ENCODE results near the gene CHMP1A. TPM values are rescaled to one million over a fixed set of nuclear protein-coding genes. Genes with fewer than 3 reads are reported as not detected.

The CHMP1A gene
- total RNA-seq, 4 donors from 2014 or later, result 54.5 to 101 (median 82.2) TPM

DNA sequence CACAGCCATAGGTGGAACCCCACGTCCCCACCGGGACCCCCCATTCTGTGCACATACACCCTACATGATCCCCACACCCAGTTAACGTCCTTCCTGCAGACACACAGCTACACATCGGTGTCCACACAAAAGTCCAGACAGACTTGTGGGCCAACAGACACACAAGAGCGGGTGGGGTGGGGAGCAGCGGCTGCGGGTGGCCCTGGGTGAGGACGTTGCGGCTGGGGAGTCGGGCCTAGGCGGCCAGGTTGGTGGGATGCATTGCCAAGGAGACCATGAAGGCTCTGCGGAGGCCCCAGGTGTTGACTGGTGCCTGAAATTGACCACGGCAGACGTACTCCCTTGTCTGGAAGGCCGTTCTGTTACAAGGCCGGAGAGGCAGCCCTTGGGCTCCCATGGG is 52.7 kb downstream of the CHMP1A start:
- no peak for ATAC-seq
- TF ChIP-seq POLR2AphosphoS5 (IDR thresholded peaks at IDR 0.05), result no peak
- no peak for TF ChIP-seq POLR2A (IDR thresholded peaks at IDR 0.05)
- TF ChIP-seq, protein P1, sequence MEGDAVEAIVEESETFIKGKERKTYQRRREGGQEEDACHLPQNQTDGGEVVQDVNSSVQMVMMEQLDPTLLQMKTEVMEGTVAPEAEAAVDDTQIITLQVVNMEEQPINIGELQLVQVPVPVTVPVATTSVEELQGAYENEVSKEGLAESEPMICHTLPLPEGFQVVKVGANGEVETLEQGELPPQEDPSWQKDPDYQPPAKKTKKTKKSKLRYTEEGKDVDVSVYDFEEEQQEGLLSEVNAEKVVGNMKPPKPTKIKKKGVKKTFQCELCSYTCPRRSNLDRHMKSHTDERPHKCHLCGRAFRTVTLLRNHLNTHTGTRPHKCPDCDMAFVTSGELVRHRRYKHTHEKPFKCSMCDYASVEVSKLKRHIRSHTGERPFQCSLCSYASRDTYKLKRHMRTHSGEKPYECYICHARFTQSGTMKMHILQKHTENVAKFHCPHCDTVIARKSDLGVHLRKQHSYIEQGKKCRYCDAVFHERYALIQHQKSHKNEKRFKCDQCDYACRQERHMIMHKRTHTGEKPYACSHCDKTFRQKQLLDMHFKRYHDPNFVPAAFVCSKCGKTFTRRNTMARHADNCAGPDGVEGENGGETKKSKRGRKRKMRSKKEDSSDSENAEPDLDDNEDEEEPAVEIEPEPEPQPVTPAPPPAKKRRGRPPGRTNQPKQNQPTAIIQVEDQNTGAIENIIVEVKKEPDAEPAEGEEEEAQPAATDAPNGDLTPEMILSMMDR (IDR thresholded peaks at IDR 0.05), result no peak
- TF ChIP-seq EP300 (IDR thresholded peaks at IDR 0.05), result no peak
- peaks cover 70% of the 10 kb centered on the region for H3K27me3 ChIP-seq
- H3K9me3 ChIP-seq, result no peaks in the 10 kb centered on the region
- WGBS, 2 donors (ENCODE audit: low coverage in 1 of 2), result 80 to 88% methylated on average over 2 to 4 of the region's 16 CpGs
- peaks cover 0 to 12% (median 0%) of the 10 kb centered on the region in 3 donors for H3K4me1 ChIP-seq
- H3K4me3 ChIP-seq, result no peak overlapping the region
- no peak overlapping the region for H3K27ac ChIP-seq
- H3K36me3 ChIP-seq, result no peaks in the 10 kb centered on the region

DNA sequence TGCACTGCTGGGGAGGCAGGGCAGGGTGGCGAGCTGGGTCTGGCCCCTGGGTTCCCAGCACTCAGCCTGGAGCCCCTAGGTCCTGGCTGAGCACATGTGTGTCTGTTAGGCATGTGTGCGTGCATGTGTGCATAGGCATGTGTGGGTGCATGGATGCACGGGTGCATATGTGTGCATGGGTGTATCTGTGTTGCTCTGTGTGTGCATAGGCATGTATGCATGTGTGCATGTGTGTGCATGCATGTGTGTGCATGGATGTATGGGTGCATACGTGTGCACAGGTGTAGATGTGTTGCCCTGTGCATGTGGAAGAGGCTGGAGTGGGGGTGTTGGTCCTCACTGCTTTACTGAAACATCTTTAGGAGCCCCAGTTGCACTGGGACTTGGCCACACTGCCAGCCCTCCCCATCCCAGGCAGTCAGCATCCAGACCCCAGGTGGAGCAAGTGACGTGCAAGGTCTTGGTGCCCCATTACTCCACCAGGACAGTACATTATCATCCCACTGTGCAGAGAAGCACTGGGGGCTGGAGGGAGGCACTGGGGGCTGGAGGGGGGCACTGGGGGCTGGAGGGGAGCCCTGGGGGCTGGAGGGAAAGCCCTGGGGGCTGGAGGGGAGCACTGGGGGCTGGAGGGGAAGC is 54.4 kb downstream of the CHMP1A start:
- H3K27ac ChIP-seq, result no peak overlapping the region
- H3K4me1 ChIP-seq, result peaks cover 0 to 12% (median 0%) of the 10 kb centered on the region in 3 donors
- no peaks in the 10 kb centered on the region for H3K36me3 ChIP-seq
- no peaks in the 10 kb centered on the region for H3K9me3 ChIP-seq
- TF ChIP-seq POLR2A (IDR thresholded peaks at IDR 0.05) (no peak), POLR2AphosphoS5 (IDR thresholded peaks at IDR 0.05) (no peak), EP300 (IDR thresholded peaks at IDR 0.05) (no peak)
- TF ChIP-seq, protein P1 (IDR thresholded peaks at IDR 0.05), result no peak
- 43% methylated on average over 3 of the region's 5 CpGs; no CpG with 5 or more reads in 1 of the 2 donors for WGBS, 2 donors (ENCODE audit: low coverage in 1 of 2)
- no peak overlapping the region for H3K4me3 ChIP-seq
- H3K27me3 ChIP-seq, result peaks cover 54% of the 10 kb centered on the region
- no peak for ATAC-seq

DNA sequence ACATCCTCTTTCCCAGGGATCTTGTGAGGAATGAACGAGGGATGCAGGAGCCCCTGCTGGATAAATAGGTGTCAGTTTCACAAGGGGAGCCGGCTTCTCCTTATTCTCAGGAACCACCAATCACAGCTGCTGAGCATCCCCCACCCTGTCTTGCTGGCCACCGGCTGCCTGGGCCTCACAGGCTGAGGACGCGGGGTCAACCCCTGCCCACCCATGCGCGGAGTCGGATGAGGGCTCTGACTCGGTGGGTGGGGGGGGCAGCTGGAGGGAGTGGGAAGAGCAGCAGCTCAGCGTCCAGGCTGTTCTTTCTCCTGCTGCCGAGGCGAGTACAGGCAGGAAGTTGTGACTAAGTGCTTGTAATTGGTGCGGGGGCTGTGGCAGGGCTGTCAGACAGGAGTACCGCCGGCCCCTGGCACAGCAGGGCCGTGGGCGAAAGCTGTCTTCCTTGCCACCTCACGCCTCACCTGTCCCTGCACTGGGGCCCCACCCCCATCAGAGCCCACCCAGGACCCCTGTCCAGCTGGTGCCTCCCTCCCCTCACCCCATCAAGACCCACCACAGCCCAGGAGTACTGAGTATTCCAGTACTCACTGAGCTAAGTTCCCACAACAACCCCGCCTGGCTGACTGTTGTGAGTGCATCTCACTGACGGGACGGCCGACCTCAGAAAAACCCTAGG is 55.1 kb downstream of the CHMP1A start:
- 5% methylated on average over 3 of the region's 22 CpGs; no CpG with 5 or more reads in 1 of the 2 donors for WGBS, 2 donors (ENCODE audit: low coverage in 1 of 2)
- no peak for ATAC-seq

DNA sequence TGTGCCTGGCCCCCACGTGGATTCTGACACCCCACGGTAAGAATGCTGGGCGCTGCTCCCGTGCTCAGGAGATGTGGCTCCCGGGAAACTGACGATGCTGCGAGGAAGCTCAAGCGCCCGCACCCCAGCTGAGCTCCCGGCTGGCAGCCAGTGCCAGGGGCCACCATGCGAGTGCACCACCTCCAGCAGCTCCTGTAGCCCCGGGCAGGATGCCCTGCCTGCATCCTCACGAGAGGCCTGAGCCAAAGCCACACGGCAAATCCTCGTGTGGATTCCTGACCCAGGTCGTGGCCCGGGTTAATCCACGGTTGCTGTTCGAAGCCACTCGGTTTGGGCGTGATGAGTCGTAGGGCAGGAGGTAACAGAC is 55.6 kb downstream of the CHMP1A start:
- no peak for ATAC-seq
- Histone ChIP-seq H3K27ac (no peak overlapping the region), H3K4me3 (no peak overlapping the region), H3K4me1 (peaks cover 0 to 12% (median 0%) of the 10 kb centered on the region in 3 donors), H3K36me3 (no peaks in the 10 kb centered on the region), H3K27me3 (peaks cover 48% of the 10 kb centered on the region), H3K9me3 (no peaks in the 10 kb centered on the region)
- no peak for TF ChIP-seq POLR2AphosphoS5 (IDR thresholded peaks at IDR 0.05)
- TF ChIP-seq, protein P1 (IDR thresholded peaks at IDR 0.05), result no peak
- no peak for TF ChIP-seq EP300 (IDR thresholded peaks at IDR 0.05)
- TF ChIP-seq POLR2A (IDR thresholded peaks at IDR 0.05), result no peak
- WGBS, 2 donors (ENCODE audit: low coverage in 1 of 2), result no CpG with 5 or more reads among the region's 22 CpGs

More for the DNA sequence above, 55.1 kb downstream of the CHMP1A start:
- H3K36me3 ChIP-seq, result no peaks in the 10 kb centered on the region
- TF ChIP-seq, protein P1 (IDR thresholded peaks at IDR 0.05), result no peak
- no peak for TF ChIP-seq POLR2A (IDR thresholded peaks at IDR 0.05)
- TF ChIP-seq POLR2AphosphoS5 (IDR thresholded peaks at IDR 0.05), result no peak
- TF ChIP-seq EP300 (IDR thresholded peaks at IDR 0.05), result no peak
- H3K9me3 ChIP-seq, result no peaks in the 10 kb centered on the region
- no peak overlapping the region for H3K27ac ChIP-seq
- H3K4me3 ChIP-seq, result no peak overlapping the region
- H3K4me1 ChIP-seq, result peaks cover 0 to 12% (median 0%) of the 10 kb centered on the region in 3 donors
- H3K27me3 ChIP-seq, result peaks cover 53% of the 10 kb centered on the region

DNA sequence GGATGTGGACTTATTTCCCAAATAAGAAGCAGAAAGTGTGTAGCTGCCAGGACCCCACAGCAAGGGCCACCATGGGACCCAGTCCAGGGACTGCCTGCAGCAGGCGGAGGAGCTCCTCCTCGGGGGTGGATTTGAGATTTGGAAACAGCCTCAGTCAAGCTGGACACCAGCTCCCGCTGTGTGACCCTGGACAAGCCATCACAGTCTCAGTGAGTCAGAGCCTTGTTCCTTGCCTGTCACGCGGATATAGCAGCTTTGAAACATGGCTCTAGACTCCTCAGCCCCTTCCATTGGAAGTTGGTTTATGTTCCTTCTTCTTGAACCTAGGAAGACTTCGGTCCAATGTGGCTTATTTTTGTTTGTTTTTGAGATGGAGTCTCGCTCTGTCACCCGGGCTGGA is 56.6 kb downstream of the CHMP1A start:
- TF ChIP-seq, protein P1 (IDR thresholded peaks at IDR 0.05), result no peak
- no peak for TF ChIP-seq EP300 (IDR thresholded peaks at IDR 0.05)
- H3K27me3 ChIP-seq, result peaks cover 41% of the 10 kb centered on the region
- WGBS, 2 donors (ENCODE audit: low coverage in 1 of 2), result 65 to 71% methylated on average over 4 to 7 of the region's 8 CpGs
- ATAC-seq, result no peak
- no peaks in the 10 kb centered on the region for H3K9me3 ChIP-seq
- H3K4me3 ChIP-seq, result no peak overlapping the region
- H3K36me3 ChIP-seq, result no peaks in the 10 kb centered on the region
- no peak overlapping the region for H3K27ac ChIP-seq
- H3K4me1 ChIP-seq, result peaks cover 0 to 12% (median 0%) of the 10 kb centered on the region in 3 donors
